ENCODE measurements around the gene SMARCC1.

SMARCC1 gene

DNA sequence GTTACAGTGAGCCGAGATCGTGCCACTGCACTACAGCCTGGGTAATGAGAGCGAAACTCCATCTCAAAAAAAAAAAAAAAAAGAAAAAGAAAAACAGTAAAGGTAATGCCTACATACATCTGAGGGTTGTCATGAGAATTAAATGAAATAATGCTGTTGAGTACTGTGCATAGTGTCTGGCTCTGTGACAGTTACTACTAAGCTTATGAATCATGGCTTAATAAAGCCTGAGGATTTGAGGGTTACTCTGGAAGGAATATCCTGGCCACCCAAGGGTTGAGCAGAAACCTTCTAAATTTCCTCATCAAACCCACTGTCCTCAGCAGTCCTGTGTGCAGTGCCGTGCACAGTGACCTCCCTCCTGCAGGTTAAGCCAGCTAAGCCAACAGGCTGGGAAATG is 241.4 kb downstream of the SMARCC1 start:
- DNase-seq (ENCODE audit: low read depth) = no peak

GRCh38 chr3:47536967-47537366 is 244.7 kb downstream of the SMARCC1 start:
- no peak for DNase-seq (ENCODE audit: low read depth)

- DNase-seq (ENCODE audit: low read depth) = no peak
These were observed 245.3 kb downstream of the SMARCC1 start for GRCh38 chr3:47536221-47536891.
